ENCODE data around the gene JTB.

The JTB gene

GRCh38 chr1:153929981-153930948, 47.2 kb downstream of the JTB start:
- peak; percentile 45 for DNase-seq

GRCh38 chr1:153929426-153929825, 48.0 kb downstream of the JTB start:
- DNase-seq: no peak

- peak; percentile 35 for DNase-seq
These were observed 48.6 kb downstream of the JTB start for GRCh38 chr1:153928791-153929341.

- DNase-seq: no peak
These were observed 49.2 kb downstream of the JTB start for GRCh38 chr1:153928245-153928644.

DNA sequence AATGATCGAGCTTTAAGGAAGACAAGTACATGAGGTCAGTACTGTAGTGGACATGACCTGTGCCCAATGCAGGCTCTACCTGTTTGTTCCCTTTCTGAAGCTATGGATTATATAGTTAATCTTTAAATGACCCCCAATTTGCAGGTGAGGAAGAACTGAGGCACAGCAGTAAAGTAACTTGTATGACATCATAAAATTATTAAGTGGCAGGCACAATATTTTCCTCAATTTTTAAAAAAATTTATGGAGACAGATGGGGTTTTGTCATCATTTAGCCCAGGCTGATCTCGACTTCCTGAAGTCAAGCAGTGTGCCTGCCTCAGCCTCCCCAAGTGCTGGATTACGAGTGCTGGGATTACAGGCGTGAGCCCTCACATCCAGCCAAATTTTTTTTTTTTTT, 51.1 kb downstream of the JTB start:
- no peak for DNase-seq
